Testis (tissue), 3 donors: ENCODE data around the gene CDC23. TPM values are rescaled to one million over a fixed set of nuclear protein-coding genes. Genes with fewer than 3 reads are reported as not detected.
"Not testable (repeated sequence)": the region's sequence is repeated elsewhere in the genome, so short reads cannot be mapped to it uniquely, and the experiment has no call there.

Source experiments
- DNase-seq: peaks from one replicate; pipeline ENCODE4 v3.0.0-alpha.2; 2019
- H3K27ac ChIP-seq, 2 donors: fragments of 200-600 bp; sonication (generic); one replicate each; pipeline ENCODE4 v1.5.1; 2019
- H3K27me3 ChIP-seq: fragments of 200-600 bp; sonication (generic); one replicate; pipeline ENCODE4 v1.5.1; 2019
- H3K36me3 ChIP-seq: fragments of 200-600 bp; sonication (generic); one replicate; pipeline ENCODE4 v1.5.1; 2017; ENCODE audit warnings: low read depth; ENCODE audit errors: missing control alignments
- H3K4me1 ChIP-seq: fragments of 200-600 bp; sonication (generic); one replicate; pipeline ENCODE4 v1.5.1; 2019
- H3K4me3 ChIP-seq, 2 donors: fragments of 200-600 bp; sonication (generic); one replicate each; pipeline ENCODE4 v1.5.1; 2017 to 2019
- H3K9me3 ChIP-seq: fragments of 200-600 bp; sonication (generic); one replicate; pipeline ENCODE4 v1.5.1; 2017
- CTCF ChIP-seq, 3 experiments: fragments of 450-650 bp in 2 of 3; fragments of 200-600 bp in 1 of 3; sonication (generic) in 1 of 3; IDR thresholded peaks; one replicate each; pipeline ENCODE4 v1.5.1; 2016 to 2019; ENCODE audit warnings: antibody characterized with exemption in 3 of 3, mild to moderate bottlenecking in 2 of 3, moderate library complexity in 1 of 3
- POLR2A ChIP-seq: fragments of 450-650 bp; IDR thresholded peaks from one replicate; pipeline ENCODE4 v1.6.1; 2017; ENCODE audit warnings: antibody characterized with exemption, mild to moderate bottlenecking, moderate library complexity
- WGBS, 2 donors: methylation state at CpG; one replicate each; pipeline ENCODE4 v1.1.5; 2018; 5-methylcytosine and 5-hydroxymethylcytosine counted together
- intact Hi-C: fragments of 100-400 bp; cut with DNase I; formaldehyde crosslinking; loops from one replicate; pipeline ENCODE4 v1.15.1; 2023; ENCODE audit warnings: low total_unique reads
- polyA plus RNA-seq: library from polyadenylated mRNA; stranded (reverse); fragments of 350-450 nt; fragmentation: Illumina TruSeq; extraction: RNeasy Lipid Tissue Mini Kit (QIAGEN cat#74804); gene quantifications from one replicate; pipeline ENCODE4 v1.2.3, GENCODE V29; 2014; ENCODE audit warnings: low read depth, low replicate concordance; ENCODE audit not compliant: insufficient read depth
- total RNA-seq, 2 donors: library from RNA; depleted of rRNA; stranded (reverse); fragments of >200 nt; gene quantifications; one replicate each; pipeline ENCODE4 v1.2.3, GENCODE V29; 2016

CDC23 gene
- total and polyA plus RNA-seq, 3 donors from 2014 or later = 29.5 to 31.3 (median 30.5) TPM

- Histone ChIP-seq H3K36me3 (no peaks in the 10 kb centered on the region), H3K4me1 (no peaks in the 10 kb centered on the region), H3K27me3 (no peaks in the 10 kb centered on the region), H3K9me3 (no peaks in the 10 kb centered on the region), H3K4me3 (no peak overlapping the region), H3K27ac (no peak overlapping the region)
- no peak for TF ChIP-seq CTCF (IDR thresholded peaks at IDR 0.05)
- TF ChIP-seq POLR2A = no peak
- no peak for DNase-seq
- WGBS, 2 donors = 90 to 100% methylated on average over 5 to 6 of the region's 6 CpGs
- intact Hi-C loops = no loop called here
These were observed 11.6 kb upstream of the CDC23 start for GRCh38 chr5:138224712-138225111.

GRCh38 chr5:138223532-138223931 lies 10.4 kb upstream of the CDC23 start:
- Histone ChIP-seq H3K4me3 (no peak overlapping the region), H3K27ac (no peak overlapping the region), H3K4me1 (no peaks in the 10 kb centered on the region), H3K9me3 (no peaks in the 10 kb centered on the region), H3K36me3 (no peaks in the 10 kb centered on the region), H3K27me3 (no peaks in the 10 kb centered on the region)
- TF ChIP-seq POLR2A = no peak
- TF ChIP-seq CTCF (IDR thresholded peaks at IDR 0.05) = no peak
- no peak for DNase-seq
- WGBS, 2 donors = 95% methylated on average over 1 of the region's 1 CpG; no CpG with 5 or more reads in 1 of the 2 donors
- intact Hi-C loops = no loop called here

DNA sequence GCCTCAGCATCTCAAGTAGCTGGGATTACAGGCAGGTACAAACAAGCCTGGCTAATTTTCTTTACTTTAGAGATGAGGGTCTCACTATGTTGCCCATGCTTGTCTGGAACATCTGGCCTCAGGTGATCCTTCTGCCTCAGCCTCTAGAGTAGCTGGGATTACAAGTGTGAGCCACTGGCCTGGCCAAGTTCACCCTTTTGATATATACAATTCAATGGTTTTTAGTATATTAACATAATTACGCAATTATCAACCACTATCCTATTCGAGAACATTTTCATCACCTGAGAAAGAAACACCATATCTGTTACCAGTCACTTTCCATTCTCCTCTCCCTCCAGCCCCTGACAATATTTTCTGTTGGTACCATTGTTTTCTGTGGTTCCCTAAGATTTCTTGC lies 3.7 kb upstream of the CDC23 start:
- peaks cover 9% of the 10 kb centered on the region for H3K4me1 ChIP-seq
- no peak for DNase-seq
- TF ChIP-seq CTCF (IDR thresholded peaks at IDR 0.05) (no peak), POLR2A (no peak)
- no peak overlapping the region for H3K4me3 ChIP-seq
- intact Hi-C loops = no loop called here
- WGBS, 2 donors = 74 to 87% methylated on average over 2 of the region's 2 CpGs
- H3K27me3 ChIP-seq = no peaks in the 10 kb centered on the region
- H3K36me3 ChIP-seq = no peaks in the 10 kb centered on the region
- H3K9me3 ChIP-seq = no peaks in the 10 kb centered on the region
- H3K27ac ChIP-seq = no peak overlapping the region

- no peaks in the 10 kb centered on the region for H3K27me3 ChIP-seq
- H3K36me3 ChIP-seq = no peaks in the 10 kb centered on the region
- intact Hi-C loops = no loop called here
- peak overlapping the region; percentile 75 to 99 for H3K4me3 ChIP-seq
- no peak for DNase-seq
- peak overlapping the region; percentile 76 to 85 for H3K27ac ChIP-seq
- TF ChIP-seq POLR2A (no peak), CTCF (IDR thresholded peaks at IDR 0.05) (no peak)
- WGBS, 2 donors = 0% methylated on average over 7 to 8 of the region's 8 CpGs
- no peaks in the 10 kb centered on the region for H3K9me3 ChIP-seq
- peaks cover 12% of the 10 kb centered on the region for H3K4me1 ChIP-seq
These were observed 329 bp downstream of the CDC23 start for GRCh38 chr5:138212828-138213160.

DNA sequence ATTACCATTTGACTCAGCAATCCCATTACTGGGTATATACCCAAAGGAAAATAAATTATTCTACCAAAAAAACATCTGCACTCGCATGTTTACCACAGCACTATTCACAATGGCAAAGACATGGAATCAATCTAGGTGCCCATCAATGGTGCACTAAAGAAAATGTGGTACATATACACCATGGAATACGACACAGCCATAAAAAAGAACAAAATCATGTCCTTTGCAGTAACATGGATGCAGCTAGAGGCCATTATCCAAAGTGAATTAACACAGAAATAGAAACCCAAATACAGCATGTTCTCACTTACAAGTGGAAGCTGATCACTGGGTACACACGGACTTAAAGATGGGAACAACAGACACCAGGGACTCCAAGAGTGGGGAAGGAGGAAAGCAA lies 2.1 kb downstream of the CDC23 start:
- Histone ChIP-seq H3K9me3 (no peaks in the 10 kb centered on the region), H3K4me3 (no peak overlapping the region), H3K4me1 (peaks cover 12% of the 10 kb centered on the region), H3K36me3 (no peaks in the 10 kb centered on the region), H3K27me3 (no peaks in the 10 kb centered on the region), H3K27ac (no peak overlapping the region)
- 84 to 88% methylated on average over 3 of the region's 3 CpGs for WGBS, 2 donors
- intact Hi-C loops = no loop called here
- DNase-seq = no peak
- TF ChIP-seq CTCF (IDR thresholded peaks at IDR 0.05) (no peak), POLR2A (no peak)

DNA sequence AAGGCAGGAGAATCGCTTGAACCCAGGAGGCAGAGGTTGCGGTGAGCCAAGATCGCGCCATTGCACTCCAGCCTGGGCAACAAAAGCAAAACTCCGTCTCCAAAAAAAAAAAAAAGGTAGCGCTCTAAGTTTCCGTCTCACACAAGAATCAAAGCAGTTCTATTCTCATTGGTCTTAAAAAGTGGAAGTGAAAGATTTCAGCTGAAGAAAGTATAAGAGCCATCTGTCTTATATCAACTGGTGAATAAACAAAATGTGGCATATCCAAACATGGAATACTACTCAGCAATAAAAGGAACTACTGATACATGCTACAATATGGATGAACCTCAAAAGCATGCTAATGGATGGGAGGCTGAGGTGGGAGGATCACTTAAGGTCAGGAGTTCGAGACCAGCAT lies 19.3 kb downstream of the CDC23 start:
- H3K27ac ChIP-seq, H3K4me1 ChIP-seq, H3K27me3 ChIP-seq, DNase-seq, H3K9me3 ChIP-seq, intact Hi-C loops, H3K4me3 ChIP-seq, H3K36me3 ChIP-seq: not testable (repeated sequence)
- WGBS, 2 donors = 92 to 95% methylated on average over 8 of the region's 8 CpGs
